ENCODE results near the gene COL19A1.
"Not testable (repeated sequence)": the region's sequence is repeated elsewhere in the genome, so short reads cannot be mapped to it uniquely, and the experiment has no call there.

Gene COL19A1

DNA sequence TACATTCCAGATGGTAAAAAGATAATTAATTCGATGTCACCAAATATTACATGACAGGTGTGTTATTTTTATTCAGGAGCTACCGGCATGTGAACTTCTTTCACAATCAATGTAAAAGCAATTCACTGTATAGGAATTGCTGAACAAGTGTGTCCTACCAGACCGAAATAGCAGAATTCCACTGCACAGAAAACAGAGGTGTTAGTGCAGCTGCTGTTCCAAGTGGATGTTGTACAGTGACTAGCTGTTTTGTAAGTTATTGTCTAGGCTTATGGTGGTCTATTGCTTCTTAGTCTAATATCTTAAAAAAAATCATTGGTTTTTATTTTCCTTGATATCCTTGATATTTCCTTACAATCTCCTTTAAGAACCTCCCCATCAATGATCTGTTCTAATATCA, 107.4 kb downstream of the COL19A1 start:
- no peak for DNase-seq

DNA sequence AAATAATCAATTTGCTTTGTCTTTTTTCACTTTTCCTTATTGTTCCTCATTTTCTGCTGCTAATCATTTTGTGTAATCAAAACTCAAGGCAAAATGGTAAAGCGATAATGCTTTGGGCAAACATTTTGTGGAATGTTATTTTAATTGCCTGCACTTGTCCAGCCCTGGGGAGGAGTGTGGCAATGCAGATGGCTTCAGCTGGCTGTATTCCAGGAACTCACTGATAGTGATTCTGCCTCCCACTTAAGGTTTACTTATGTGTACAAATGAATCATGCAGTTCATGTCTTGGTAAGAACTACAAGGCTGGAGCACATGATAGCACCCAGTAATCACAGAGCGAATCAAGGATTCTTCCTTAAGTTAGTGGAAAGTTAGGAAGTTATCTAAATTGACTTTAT, 107.8 kb downstream of the COL19A1 start:
- DNase-seq: peak; percentile 91

DNA sequence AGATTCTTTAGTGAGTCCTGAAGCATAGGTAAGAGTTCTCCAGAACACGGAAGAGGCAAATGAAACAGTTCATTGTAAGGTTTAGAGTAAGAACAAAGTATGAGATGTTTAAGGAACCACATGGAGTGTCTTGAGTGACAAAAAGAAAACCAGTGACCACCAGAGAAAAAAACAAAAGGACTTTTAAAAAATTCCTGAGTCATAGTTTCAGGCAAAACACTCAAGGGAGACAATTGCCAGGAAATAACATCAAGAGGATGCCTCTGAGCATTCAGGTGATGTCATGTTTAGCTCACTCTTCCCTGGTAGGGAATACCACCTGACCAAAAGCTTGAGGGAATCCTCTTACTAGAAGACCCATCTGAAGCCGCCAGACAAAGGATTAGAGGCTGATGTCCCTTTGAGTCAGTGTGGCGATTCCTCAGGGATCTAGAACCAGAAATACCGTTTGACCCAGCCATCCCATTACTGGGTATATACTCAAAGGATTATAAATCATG, 110.3 kb downstream of the COL19A1 start:
- no peak for DNase-seq

DNA sequence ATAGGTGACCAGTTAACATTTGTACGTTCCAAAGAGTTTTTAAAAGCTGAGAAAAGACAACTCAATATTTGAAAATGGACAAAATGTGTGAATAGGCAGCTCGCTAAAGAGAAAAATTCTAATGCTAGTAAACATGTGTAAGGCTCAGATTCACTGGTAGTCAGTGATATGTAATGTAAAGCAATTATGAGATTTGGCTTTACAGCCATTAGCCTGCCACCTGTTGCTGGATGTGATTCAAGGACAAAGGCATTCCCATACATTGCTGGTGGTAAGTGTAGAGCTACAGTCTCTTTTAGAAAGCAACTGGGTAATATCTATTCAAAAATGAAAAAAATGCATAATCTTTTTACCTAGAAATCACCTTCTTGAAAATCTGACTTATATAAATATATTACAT, 114.3 kb downstream of the COL19A1 start:
- no peak for DNase-seq

DNA sequence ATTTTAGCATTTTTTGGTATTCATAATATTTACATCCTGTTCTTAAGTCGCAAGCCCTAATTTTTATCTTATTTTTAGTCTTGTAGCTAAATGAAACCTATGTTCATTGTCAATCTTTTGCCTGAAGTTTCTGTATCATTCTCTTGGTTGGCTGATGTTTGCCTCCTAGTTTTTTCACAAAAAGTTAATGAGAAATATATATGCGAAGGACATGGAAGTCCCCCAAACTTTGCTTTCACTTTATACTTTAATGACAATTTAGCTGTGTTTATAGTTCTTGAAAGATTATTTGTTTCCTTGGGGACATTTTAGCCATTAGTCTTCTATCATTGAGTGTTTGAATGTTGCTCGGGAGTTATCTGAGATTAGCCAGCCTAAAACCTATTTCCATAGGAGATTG, 118.2 kb downstream of the COL19A1 start:
- DNase-seq: no peak

DNA sequence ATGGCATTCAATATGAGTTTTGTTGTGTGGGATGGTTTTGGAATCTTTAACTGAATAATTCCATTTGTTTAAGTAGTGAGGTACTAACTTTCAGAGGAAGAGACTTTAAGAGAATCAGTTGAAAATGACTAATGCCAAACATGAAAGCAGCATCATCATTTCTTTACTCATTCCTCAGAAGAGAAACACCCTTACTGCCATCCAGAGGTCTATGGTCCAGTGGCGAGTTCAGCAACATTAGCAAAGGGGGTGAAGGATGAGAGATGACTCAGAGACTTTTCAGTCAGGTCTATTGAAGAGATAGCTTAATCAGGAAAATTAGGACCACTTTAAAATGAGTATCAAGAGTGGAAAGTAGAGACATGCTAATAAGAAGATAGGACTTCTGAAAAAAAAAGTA, 118.8 kb downstream of the COL19A1 start:
- DNase-seq: peak; percentile 61

DNA sequence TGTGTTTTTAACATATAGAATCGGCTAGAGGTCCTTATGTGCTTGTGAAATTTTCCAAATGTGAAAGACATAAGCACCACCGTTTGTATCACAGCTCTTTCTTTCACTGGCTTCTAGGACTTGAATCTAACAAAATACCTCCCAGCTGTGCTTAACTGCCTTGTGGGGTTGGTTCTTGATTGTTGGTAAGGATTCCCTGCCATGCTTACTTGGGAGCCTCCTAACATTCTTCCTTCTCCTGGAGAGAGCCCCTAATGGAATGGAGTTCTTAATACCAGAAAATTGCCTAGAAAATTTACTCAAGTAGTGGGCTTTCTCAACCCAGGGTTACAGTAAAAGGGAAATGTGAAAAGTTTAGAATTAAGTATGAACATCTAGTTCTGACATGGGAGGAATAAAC, 121.2 kb downstream of the COL19A1 start:
- DNase-seq: no peak

DNA sequence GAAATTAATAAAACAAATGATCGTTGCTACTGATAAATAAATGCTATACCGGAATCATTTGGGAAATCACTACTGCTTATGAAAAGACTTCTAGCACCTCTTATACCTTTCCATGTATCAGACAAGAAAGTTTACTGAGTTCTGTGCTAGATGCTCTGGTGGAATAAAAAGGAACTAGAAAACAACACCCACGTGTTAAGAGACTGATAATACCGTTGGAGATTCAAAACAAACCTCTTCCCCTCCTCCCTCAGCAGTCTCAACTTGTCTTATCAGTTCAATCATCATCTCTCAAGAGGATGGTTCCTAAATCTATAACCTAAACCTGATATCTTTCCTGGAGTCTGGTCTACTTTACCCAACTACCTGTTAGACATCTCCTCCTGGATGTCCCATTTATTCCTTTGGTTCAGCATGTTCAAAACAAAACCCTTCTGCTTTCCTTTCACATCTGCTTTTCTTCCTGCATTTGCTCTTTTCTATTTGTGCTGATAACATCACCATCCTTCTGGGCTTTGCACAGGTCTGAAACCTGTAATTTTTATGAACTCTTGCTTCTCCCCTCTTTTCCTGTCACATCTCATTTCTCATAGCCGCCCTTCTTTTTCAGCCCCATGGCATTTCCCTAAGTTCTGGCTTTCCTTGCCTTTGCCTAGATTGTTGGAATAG, 122.2 kb downstream of the COL19A1 start:
- DNase-seq: peak; percentile 48

DNA sequence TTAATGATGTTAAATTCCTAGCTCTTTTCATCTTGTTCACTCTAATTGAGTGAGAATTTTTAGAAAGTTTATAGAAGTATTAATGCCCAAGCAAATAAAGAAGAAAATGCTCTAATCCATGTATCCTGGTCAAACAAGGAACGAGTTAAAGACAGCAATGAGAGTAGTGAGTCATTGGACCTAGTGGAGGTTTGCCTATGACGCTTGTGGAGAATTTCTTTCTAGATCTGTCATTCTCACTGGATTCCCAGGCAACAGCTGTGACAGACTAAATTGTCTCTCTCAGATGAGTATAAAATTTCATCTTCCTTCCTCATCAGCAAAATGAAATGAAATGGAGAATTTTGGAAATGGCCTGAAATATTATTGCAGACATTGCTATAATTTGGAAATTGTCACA, 127.9 kb downstream of the COL19A1 start:
- no peak for DNase-seq

DNA sequence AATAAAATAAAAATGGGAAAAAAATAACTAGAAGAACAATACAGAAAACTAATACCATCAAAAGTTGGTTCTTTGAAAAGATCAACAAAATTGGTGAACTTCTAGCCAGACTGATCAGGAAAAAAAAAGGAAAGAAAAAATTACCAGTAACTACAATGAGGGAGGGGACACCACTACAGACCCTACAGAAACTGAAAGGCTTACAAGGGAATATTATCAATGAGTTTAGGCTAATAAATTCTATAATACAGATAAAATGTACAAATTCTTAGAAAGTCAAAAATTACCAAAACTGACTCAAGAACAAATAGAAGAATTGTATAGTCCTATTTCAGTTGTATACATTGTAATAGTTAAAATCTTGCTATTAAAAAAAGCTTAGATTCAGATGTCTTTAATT, 141.8 kb downstream of the COL19A1 start:
- DNase-seq: no peak

DNA sequence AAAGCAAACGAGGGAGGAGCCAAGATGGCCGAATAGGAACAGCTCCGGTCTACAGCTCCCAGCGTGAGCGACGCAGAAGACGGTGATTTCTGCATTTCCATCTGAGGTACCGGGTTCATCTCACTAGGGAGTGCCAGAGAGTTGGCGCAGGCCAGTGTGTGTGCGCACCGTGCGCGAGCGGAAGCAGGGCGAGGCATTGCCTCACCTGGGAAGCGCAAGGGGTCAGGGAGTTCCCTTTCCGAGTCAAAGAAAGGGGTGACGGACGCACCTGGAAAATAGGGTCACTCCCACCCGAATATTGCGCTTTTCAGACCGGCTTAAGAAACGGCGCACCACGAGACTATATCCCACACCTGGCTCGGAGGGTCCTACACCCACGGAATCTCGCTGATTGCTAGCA, 144.0 kb downstream of the COL19A1 start:
- not testable (repeated sequence) for DNase-seq

DNA sequence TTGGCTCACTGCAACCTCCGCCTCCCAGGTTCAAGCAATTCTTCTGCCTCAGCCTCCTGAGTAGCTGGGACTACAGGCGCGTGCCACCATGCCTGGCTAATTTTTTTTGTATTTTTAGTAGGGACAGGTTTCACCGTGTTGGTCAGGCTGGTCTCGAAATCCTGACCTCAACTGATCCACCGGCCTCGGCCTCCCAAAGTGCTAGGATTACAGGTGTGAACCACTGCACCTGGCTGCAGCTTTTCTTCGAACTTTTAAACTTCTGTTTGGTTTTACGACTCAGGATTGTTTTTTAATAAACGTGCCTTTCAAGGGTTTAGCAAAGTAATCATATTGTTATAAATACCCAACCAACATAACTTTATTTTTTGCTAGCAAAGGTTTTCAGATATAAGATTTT, 156.8 kb downstream of the COL19A1 start:
- DNase-seq: not testable (repeated sequence)

DNA sequence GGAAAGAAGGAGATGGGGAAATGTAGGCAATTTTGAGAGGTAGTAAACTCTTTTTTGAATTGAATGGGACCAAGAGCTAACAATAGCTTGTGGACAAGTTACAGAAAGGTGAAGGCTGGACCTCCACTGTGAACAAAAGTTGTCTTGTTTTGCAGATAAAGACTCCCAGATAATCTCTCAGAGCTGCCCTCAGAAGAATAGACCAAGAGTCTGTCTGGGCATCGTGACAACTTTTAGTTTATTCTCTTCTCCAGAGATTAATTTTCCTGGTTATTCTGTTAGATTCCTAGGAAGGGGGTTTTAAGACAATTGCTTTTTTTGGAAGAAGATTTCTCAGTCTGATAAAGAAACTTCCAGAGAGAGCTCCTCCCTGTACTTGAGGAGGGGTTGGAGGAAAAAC, 161.9 kb downstream of the COL19A1 start:
- DNase-seq: no peak

DNA sequence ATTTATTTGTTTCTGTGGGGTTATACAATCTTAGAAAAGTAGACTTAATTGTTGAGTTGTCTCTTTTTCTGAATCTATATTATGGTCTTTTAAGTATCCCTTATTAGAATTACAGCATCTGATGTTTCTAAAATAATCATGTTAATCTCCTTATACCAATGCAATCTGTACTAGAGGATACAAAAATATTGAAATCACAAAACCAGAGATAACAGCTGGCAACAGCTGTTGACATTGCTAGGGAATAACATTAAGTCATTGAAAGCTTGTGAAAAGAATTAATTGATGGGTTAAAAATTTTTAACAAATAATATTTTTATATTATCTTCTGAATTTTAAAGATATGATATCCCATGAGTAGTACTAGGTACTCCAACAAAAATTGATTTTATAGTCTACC, 162.6 kb downstream of the COL19A1 start:
- no peak for DNase-seq

DNA sequence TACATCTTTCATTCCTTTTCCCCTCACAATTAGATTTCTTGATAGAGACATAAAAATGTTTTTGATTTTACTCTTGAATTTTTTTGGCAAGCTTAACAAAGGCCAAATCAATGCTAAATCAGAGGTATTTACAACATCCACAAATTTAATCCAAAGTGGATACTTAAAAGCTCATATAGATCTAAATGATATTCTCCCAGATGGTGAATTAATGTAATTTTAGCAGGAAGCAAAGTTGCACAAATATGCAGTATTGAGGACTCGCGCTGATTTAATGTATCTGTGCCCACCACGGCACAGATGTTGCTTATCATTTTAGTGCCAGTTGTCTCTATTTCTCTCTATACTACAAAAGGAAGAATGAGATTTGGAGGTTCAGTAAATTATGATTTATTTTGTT, 167.4 kb downstream of the COL19A1 start:
- no peak for DNase-seq

DNA sequence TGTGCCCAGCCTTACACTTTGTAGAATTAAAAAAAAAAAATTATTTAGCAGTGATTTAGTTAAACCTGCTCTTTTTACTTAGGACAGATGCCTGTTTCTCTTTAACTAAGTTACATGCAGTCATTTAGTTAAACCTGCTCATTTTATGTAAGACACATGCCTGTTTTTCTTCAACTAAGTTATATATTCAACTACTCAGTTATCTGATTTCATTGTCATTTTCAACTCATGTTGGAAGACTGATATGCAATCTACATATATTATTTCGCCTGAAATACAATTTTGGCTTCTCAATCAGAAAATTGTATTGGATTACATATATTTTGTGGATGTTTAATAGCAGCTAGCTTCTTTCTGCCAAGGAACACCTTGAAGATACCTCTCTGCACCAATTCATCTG, 171.1 kb downstream of the COL19A1 start:
- DNase-seq: no peak

DNA sequence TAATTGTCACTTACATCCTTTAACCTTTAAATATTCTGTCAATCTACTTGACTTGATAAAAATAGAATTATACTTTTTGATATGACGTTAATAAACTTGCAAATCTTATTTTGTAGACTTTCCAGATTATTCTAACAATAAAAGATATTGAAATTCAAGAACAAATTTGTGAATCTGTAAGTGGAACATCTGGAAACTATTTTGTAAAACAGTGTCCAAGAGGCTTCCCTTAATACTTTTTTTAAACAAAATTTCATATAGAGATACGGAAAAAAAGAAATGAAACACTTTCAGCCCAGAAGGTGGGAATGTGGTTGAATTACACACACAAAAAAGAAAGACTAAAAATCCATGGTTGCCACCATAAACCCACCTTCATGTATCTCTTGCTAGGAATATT, 174.4 kb downstream of the COL19A1 start:
- DNase-seq: no peak

DNA sequence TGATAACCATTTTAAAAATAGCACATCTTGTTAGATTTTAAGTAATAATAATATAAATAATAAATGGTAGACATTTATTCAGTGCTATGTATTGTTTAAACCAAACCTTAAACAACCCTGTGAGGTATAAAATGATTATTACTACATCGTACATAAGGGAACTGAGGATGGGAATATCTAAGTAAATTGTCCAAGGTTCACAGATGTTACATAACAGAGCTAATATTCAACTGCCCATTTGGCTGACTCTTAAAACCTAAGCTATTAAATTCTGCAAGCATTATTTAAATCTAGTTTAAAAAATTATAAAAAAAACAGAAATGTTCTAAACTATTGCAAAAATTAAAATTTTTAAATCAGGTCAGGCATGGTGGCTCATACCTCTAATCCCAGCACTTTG, 175.1 kb downstream of the COL19A1 start:
- DNase-seq: no peak

DNA sequence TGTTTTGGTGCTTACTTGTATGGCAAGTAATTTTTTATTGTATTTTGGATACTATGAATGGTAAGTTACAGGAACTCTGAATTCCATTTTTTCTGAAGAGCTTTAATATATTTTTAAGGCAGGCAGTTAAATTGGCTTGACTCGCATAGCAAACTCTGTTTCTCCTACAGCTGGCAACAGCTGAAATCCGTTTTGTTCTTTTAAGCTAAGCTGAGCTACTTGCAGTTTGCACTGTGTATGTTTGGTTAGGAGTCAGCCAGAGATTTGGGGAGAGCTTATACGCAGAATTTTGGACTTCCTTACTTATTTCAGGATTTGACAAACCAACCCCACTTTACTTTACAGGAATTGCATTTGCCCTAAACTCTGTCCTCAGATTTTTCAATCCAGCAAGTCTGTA, 179.1 kb downstream of the COL19A1 start:
- DNase-seq: no peak

DNA sequence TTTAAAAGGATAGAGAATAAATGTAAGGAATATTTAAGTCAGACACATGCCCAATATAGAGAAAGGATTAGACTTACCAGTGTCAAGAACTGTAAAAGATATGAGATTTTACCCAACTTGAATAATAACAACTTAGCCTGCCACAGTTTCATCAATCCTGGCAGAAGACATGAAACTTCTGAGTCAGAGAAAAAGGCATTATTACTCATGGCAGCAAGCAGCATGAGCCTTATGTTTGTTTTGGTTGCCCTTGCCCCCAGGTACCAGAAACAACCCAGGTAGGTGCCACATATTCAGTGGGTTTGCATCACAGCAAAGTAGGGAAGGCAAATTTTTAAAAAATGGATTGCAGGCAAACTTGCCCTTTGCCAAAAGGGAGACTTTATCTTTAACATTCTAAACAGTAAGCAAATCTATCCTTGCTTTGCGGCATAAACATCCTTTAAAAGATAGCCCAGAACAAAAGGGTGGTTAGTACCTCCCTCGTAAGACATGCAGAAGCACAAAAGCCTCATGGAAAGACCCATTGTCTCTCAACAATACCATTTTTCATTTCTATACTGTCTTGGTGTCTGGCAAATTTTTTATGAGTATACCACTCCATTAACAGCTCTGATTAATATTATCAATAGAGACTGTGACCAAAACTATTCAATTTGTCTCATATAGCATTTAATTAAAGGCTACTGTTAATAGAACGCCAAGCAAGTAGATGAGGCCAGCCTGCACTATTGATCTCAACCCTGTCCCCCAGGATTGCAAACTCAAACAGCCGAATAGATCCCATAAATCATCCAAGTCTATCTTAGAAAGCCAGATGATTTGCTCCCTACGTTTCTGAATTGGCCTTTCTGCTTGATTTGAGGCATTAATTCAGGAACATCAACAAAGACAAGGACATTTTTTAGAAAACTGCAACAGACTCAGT, 185.1 kb downstream of the COL19A1 start:
- no peak for DNase-seq

DNA sequence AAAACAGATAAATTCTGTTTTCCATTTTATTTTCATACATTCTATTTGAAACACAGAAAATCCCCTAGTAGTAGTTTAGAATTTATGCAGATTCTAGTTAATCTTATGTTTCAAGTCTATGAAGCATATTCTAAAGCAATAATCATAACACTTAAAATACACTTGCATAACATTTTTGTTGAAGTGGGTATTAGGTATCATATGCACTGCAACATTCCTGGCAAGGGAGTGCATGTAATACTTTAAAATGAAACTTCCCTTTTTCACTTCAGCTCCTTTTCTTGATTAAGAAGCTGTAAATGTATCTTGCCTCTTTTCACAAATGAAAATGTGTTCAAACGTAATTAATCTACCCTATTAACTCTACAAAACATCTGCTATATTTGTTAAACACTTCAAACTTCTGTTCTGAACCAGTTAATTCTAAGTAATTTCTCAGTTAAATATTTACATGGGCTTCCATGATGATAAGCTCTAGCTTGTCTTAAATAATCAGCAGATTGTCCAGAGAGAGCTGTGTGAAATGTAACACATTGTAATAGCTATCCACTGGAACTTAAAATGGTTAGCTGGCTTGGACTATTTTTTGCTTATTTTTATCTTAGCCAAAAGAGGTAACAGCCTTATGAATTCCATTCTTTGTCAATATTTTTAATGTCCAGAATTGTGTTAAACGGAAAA, 192.8 kb downstream of the COL19A1 start:
- peak; percentile 74 for DNase-seq

DNA sequence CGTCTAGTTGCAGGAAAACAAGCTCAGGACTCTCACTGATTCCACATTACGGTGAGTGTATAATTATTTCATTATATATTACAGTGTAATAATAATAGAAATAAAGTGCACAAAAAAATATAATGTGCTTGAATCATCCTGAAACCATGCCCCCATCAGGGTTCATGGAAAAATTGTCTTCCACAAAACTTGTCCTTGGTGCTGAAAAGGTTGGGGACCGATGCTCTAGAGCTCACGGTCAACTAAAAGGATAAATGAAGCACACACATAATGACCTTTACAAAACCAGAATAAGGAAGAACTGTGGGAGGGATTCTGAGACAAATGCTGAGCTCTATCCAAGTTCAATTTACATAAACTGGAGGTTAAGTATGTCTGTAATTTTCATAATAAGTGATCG, 194.3 kb downstream of the COL19A1 start:
- no peak for DNase-seq

DNA sequence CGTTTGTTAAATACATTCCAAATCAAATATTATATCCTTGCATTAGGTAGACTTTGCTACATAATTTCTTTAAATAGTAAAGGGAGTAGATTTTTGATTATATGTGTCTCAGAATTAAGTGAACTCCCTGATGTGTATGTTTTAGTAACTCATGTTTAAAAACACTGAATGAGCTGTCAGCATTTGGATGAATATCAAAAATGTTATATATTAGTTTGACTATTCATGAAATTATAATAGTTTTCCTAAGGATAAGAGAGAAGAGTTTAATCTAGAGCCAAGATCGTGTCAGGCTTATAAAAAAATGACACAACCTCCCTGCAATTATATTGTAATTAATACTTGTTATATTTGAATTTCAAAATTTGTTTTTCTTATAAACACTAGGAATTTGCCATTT, 195.2 kb downstream of the COL19A1 start:
- DNase-seq: no peak

DNA sequence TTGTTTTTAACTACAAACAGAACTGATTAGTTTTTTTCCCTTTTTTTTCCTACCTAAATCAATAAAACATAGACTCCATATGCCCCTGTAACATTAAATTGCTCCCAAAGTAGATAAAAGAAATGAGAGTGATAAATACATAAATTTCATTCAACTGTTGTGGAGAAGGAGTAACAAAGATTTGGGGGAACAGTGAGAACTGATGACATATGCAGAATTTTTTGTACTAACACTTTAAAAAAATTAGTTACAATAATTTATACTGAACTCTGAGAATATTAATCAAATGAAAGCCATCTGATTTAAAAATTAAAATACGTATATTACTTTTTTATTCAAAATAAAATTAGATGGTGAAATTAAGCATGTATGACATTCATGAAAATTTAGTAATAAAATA, 195.7 kb downstream of the COL19A1 start:
- no peak for DNase-seq

All from OCI-M1 (cell line).